Astrocyte (in vitro differentiated cells and primary cell): ENCODE data around the gene PLCB4.

Experiments
- CTCF ChIP-seq: IDR thresholded peaks from 2 replicates; pipeline ENCODE4 v1.5.1; 2011; ENCODE audit warnings: low read depth, mild to moderate bottlenecking, inconsistent platforms, low read length, moderate library complexity; ENCODE audit not compliant: insufficient read depth
- EZH2 ChIP-seq: IDR thresholded peaks from 2 replicates; pipeline ENCODE4 v1.6.1; 2012; ENCODE audit warnings: mild to moderate bottlenecking, low read length, inconsistent platforms; ENCODE audit not compliant: insufficient read depth

GRCh38 chr20:9339708-9340107 is 270.8 kb downstream of the PLCB4 start:
- no peak for TF ChIP-seq CTCF
- TF ChIP-seq EZH2: no peak
